Measurements from ENCODE around the gene PTH2R.
"Not testable (repeated sequence)": the region's sequence is repeated elsewhere in the genome, so short reads cannot be mapped to it uniquely, and the experiment has no call there.

Gene PTH2R

DNA sequence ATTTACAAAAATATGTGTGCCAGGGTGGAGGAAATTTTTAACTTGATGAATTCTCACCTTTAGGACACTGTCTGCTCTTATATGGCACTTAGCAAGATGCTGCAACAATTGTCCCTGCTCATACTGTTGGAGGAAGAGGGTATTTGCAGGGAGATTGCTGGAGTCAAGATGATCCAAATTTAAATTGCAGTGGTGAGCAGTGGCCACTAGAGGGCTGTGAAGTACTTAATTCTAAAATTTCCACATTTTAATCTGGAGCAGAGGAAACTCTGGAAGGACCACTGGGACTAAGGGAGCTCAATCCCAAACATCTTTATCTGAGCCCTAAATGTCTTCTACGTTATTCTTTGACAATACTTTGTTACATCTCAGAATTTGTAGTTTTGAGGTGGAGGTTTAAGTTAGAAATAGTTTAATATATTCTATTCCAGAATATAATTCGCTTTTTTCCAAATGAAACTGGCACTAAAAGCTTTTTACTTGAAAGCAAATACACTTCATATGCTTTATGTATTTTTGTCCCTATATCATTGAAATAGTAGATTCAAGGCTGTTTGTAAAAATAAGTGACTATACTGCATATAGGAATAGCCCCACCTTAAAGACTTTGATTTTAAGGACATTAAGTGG is 33.0 kb upstream of the PTH2R start:
- no peak for DNase-seq (ENCODE audit: low spot score in 2 of 2)
- Mint-ChIP-seq H3K4me1 (no peaks in the 10 kb centered on the region), H3K27me3 (peaks cover 8% of the 10 kb centered on the region), H3K9me3 (no peaks in the 10 kb centered on the region), H3K4me3 (no peak overlapping the region), H3K36me3 (ENCODE audit: insufficient read depth) (peaks cover 3% of the 10 kb centered on the region), H3K27ac (ENCODE audit: low read depth) (no peak overlapping the region)
- no peak for ATAC-seq (replicated peaks; ENCODE audit: extremely low read depth, poor library complexity, severe bottlenecking)

GRCh38 chr2:208375491-208376068 is 31.0 kb upstream of the PTH2R start:
- Mint-ChIP-seq H3K4me3 (no peak overlapping the region), H3K4me1 (no peaks in the 10 kb centered on the region), H3K9me3 (no peaks in the 10 kb centered on the region), H3K36me3 (ENCODE audit: insufficient read depth) (peaks cover 3% of the 10 kb centered on the region), H3K27me3 (peaks cover 15% of the 10 kb centered on the region), H3K27ac (ENCODE audit: low read depth) (no peak overlapping the region)
- no peak for DNase-seq (ENCODE audit: low spot score in 2 of 2)
- ATAC-seq (replicated peaks; ENCODE audit: extremely low read depth, poor library complexity, severe bottlenecking) = no peak

- H3K4me1 Mint-ChIP-seq; DNase-seq (ENCODE audit: low spot score in 2 of 2); ATAC-seq (replicated peaks; ENCODE audit: extremely low read depth, poor library complexity, severe bottlenecking); H3K9me3 Mint-ChIP-seq; H3K27ac Mint-ChIP-seq (ENCODE audit: low read depth); H3K36me3 Mint-ChIP-seq (ENCODE audit: insufficient read depth); H3K4me3 Mint-ChIP-seq: not testable (repeated sequence)
- peaks cover 26% of the 10 kb centered on the region for H3K27me3 Mint-ChIP-seq
Observed at GRCh38 chr2:208377344-208377860, 29.2 kb upstream of the PTH2R start.

DNA sequence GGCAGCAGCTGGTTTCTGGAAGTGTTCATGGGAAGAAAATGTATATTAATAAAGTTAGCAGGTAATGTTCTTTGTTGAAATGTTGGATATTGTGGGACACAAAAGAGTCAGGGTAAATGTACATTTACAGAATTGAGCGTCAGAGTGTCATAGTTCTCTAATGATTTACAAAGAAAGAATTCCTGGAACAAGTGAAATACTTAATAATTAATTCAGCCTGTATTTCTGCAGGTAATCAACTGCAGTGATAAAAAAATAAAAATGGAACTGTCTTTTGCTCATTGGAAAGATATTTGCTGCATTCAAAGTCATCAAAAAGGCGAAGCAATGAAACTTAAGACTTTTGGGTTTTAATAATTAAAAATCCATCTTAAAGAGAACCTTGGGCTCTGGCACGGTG is 27.4 kb upstream of the PTH2R start:
- no peak overlapping the region for H3K27ac Mint-ChIP-seq (ENCODE audit: low read depth)

DNA sequence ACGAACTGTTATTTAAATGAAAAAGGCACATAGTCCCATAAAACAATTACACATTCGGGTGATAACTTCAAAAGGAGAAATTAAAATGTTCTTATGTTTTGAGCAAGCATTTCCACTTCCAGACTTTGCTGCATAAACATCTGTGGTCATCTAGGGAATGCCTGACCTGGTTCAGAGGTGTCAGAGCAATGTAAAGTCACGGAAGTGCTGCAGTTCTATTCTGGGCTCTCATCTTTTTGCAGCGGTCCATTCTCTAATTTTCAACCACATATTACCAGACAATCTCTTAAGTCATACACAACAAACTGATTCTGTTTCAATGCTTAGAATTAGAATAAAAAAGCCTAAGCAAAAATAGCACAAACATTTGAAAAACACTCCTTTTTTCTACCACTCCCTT is 22.0 kb upstream of the PTH2R start:
- no peak for ATAC-seq (replicated peaks; ENCODE audit: extremely low read depth, poor library complexity, severe bottlenecking)
- Mint-ChIP-seq H3K36me3 (ENCODE audit: insufficient read depth) (peaks cover 1% of the 10 kb centered on the region), H3K9me3 (no peaks in the 10 kb centered on the region), H3K27me3 (peaks cover 63% of the 10 kb centered on the region), H3K27ac (ENCODE audit: low read depth) (no peak overlapping the region), H3K4me3 (no peak overlapping the region), H3K4me1 (no peaks in the 10 kb centered on the region)
- no peak for DNase-seq (ENCODE audit: low spot score in 2 of 2)

More for the DNA sequence above, 27.4 kb upstream of the PTH2R start:
- Mint-ChIP-seq H3K4me1 (no peaks in the 10 kb centered on the region), H3K27me3 (peaks cover 44% of the 10 kb centered on the region), H3K9me3 (no peaks in the 10 kb centered on the region), H3K4me3 (no peak overlapping the region), H3K36me3 (ENCODE audit: insufficient read depth) (peaks cover under 1% of the 10 kb centered on the region)
- DNase-seq (ENCODE audit: low spot score in 2 of 2) (no peak), ATAC-seq (replicated peaks; ENCODE audit: extremely low read depth, poor library complexity, severe bottlenecking) (no peak)

- H3K9me3 Mint-ChIP-seq = no peaks in the 10 kb centered on the region
- H3K4me3 Mint-ChIP-seq = no peak overlapping the region
- peaks cover 52% of the 10 kb centered on the region for H3K27me3 Mint-ChIP-seq
- ATAC-seq (replicated peaks; ENCODE audit: extremely low read depth, poor library complexity, severe bottlenecking) (no peak), DNase-seq (ENCODE audit: low spot score in 2 of 2) (no peak)
- H3K36me3 Mint-ChIP-seq (ENCODE audit: insufficient read depth) = peaks cover 1% of the 10 kb centered on the region
- no peak overlapping the region for H3K27ac Mint-ChIP-seq (ENCODE audit: low read depth)
- no peaks in the 10 kb centered on the region for H3K4me1 Mint-ChIP-seq
Observed at GRCh38 chr2:208386541-208386940, 20.1 kb upstream of the PTH2R start.

DNA sequence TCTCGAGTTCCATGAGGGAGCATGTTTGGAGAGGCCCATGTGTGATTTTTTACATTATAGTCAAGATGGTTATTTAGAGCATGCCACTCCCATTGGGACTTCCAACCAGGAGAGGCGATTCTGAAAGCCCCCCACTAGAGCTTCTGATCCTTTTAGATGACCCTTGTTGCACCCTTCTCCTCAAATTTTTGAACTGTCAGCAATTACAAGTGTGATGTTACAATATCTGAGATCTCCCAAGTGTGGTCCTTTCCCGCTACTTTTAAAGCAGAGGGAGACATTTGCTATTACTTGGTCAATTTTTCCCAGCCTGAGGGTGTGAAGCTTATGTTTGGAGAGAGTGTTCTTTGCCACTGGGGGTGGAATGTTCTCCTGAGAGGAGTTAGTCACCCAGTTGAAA is 16.7 kb upstream of the PTH2R start:
- Mint-ChIP-seq H3K27me3 (peaks cover 24% of the 10 kb centered on the region), H3K27ac (ENCODE audit: low read depth) (no peak overlapping the region), H3K4me1 (no peaks in the 10 kb centered on the region), H3K9me3 (peaks cover 13% of the 10 kb centered on the region), H3K36me3 (ENCODE audit: insufficient read depth) (peaks cover 1% of the 10 kb centered on the region), H3K4me3 (no peak overlapping the region)
- no peak for ATAC-seq (replicated peaks; ENCODE audit: extremely low read depth, poor library complexity, severe bottlenecking)
- DNase-seq (ENCODE audit: low spot score in 2 of 2) = no peak

GRCh38 chr2:208392300-208392699 is 14.3 kb upstream of the PTH2R start:
- no peak for ATAC-seq (replicated peaks; ENCODE audit: extremely low read depth, poor library complexity, severe bottlenecking)

GRCh38 chr2:208396796-208397195 is 9.8 kb upstream of the PTH2R start:
- peaks cover 13% of the 10 kb centered on the region for H3K9me3 Mint-ChIP-seq
- not testable (repeated sequence) for H3K27ac Mint-ChIP-seq (ENCODE audit: low read depth); DNase-seq (ENCODE audit: low spot score in 2 of 2); H3K4me1 Mint-ChIP-seq; H3K4me3 Mint-ChIP-seq; H3K36me3 Mint-ChIP-seq (ENCODE audit: insufficient read depth); ATAC-seq (replicated peaks; ENCODE audit: extremely low read depth, poor library complexity, severe bottlenecking)
- H3K27me3 Mint-ChIP-seq = peaks cover 42% of the 10 kb centered on the region

More at GRCh38 chr2:208392300-208392699, 14.3 kb upstream of the PTH2R start:
- Mint-ChIP-seq H3K4me3 (no peak overlapping the region), H3K27me3 (peaks cover 15% of the 10 kb centered on the region), H3K4me1 (no peaks in the 10 kb centered on the region), H3K9me3 (peaks cover 13% of the 10 kb centered on the region), H3K36me3 (ENCODE audit: insufficient read depth) (peaks cover 2% of the 10 kb centered on the region), H3K27ac (ENCODE audit: low read depth) (no peak overlapping the region)
- no peak for DNase-seq (ENCODE audit: low spot score in 2 of 2)

DNA sequence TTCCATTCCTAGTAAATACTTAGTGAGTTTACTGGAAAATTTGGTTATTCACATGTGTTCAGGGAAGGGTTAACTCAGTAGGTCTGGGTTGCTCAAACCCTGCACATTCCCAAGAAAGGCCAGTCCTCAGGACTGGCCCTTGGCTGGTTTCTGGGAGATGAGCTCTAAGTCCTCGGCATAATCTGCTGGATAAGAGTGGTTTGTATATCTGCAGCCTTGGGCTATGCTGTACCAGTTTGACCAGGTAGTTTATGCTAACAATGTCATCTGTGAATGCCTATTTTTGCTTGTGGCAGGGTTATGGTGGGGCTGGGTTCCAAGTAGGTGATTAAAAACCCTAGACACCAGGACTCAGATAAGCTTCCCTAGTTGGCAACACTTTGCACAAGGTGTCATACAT is 7.4 kb upstream of the PTH2R start:
- Mint-ChIP-seq H3K27me3 (peaks cover 66% of the 10 kb centered on the region), H3K4me1 (no peaks in the 10 kb centered on the region), H3K36me3 (ENCODE audit: insufficient read depth) (peaks cover 5% of the 10 kb centered on the region), H3K27ac (ENCODE audit: low read depth) (no peak overlapping the region), H3K4me3 (no peak overlapping the region), H3K9me3 (peaks cover 5% of the 10 kb centered on the region)
- DNase-seq (ENCODE audit: low spot score in 2 of 2) (no peak), ATAC-seq (replicated peaks; ENCODE audit: extremely low read depth, poor library complexity, severe bottlenecking) (no peak)

- Mint-ChIP-seq H3K4me3 (no peak overlapping the region), H3K27ac (ENCODE audit: low read depth) (no peak overlapping the region), H3K9me3 (no peaks in the 10 kb centered on the region), H3K36me3 (ENCODE audit: insufficient read depth) (no peaks in the 10 kb centered on the region), H3K4me1 (no peaks in the 10 kb centered on the region), H3K27me3 (peaks cover 88% of the 10 kb centered on the region)
- ATAC-seq (replicated peaks; ENCODE audit: extremely low read depth, poor library complexity, severe bottlenecking) (no peak), DNase-seq (ENCODE audit: low spot score in 2 of 2) (no peak)
Observed at GRCh38 chr2:208407667-208408066, 1.1 kb downstream of the PTH2R start.

GRCh38 chr2:208413931-208414330 is 7.3 kb downstream of the PTH2R start:
- Mint-ChIP-seq H3K4me1 (no peaks in the 10 kb centered on the region), H3K4me3 (no peak overlapping the region)
- no peak for ATAC-seq (replicated peaks; ENCODE audit: extremely low read depth, poor library complexity, severe bottlenecking)

DNA sequence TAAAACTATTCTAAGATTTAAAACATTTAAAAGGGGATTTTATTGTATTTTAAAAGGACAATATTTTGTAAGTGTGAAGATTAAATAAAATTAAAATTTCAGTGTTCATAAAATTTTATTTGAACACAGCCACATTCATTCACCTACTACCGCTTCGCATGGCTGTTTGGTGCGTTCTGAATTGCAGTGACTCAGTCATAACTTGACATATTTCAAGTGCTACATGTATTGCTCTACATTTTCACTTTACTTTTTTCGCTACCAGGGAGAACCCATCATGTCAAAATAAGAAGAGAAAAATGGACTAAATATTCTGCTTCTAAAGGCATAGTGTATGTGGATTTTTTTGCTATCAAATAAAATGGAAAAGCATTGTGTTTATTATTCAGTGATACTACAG is 8.7 kb downstream of the PTH2R start:
- H3K4me1 Mint-ChIP-seq = no peaks in the 10 kb centered on the region
- H3K36me3 Mint-ChIP-seq (ENCODE audit: insufficient read depth) = no peaks in the 10 kb centered on the region
- DNase-seq (ENCODE audit: low spot score in 2 of 2) (no peak), ATAC-seq (replicated peaks; ENCODE audit: extremely low read depth, poor library complexity, severe bottlenecking) (no peak)
- H3K4me3 Mint-ChIP-seq = no peak overlapping the region
- peaks cover 30% of the 10 kb centered on the region for H3K27me3 Mint-ChIP-seq
- H3K27ac Mint-ChIP-seq (ENCODE audit: low read depth) = no peak overlapping the region
- no peaks in the 10 kb centered on the region for H3K9me3 Mint-ChIP-seq

More at GRCh38 chr2:208413931-208414330, 7.3 kb downstream of the PTH2R start:
- Mint-ChIP-seq H3K9me3 (no peaks in the 10 kb centered on the region), H3K27ac (ENCODE audit: low read depth) (no peak overlapping the region), H3K36me3 (ENCODE audit: insufficient read depth) (no peaks in the 10 kb centered on the region), H3K27me3 (peaks cover 44% of the 10 kb centered on the region)
- DNase-seq (ENCODE audit: low spot score in 2 of 2) = no peak

Data from central memory CD8-positive, alpha-beta T cell (primary cell).